IMR-90 (cell line): ENCODE data around the gene FAM200C. TPM values are rescaled to one million over a fixed set of nuclear protein-coding genes. Genes with fewer than 3 reads are reported as not detected.

Experiments used
- ATAC-seq: fragments of 200-7000 bp; cut with Tn5 transposase; 2 replicates; pipeline ENCODE4 v1.9.1; 2020; ENCODE audit warnings: low read depth, mild to moderate bottlenecking, moderate library complexity
- BruUV-seq: library from RNA; stranded (reverse); fragments of 400-500 nt; replicated peaks from 2 replicates; lab custom pipeline; 2021; lab: Mats Ljungman, UMichigan
- CTCF ChIA-PET: fragments of 300-600 bp; formaldehyde crosslinking; extraction: SDS; loops from one replicate; lab custom pipeline; 2021; ENCODE audit warnings: antibody characterized with exemption; lab: Yijun Ruan, JAX
- POLR2A ChIA-PET: fragments of 300-600 bp; sonication (Branson Sonifier 250); formaldehyde crosslinking; loops from one replicate; lab custom pipeline; 2022; ENCODE audit warnings: antibody characterized with exemption; ENCODE audit not compliant: unreplicated experiment; lab: Charles Lee
- DNase-seq: peaks from one replicate; pipeline ENCODE4 v3.0.0; 2013
- H2AFZ ChIP-seq: replicated peaks from 2 replicates; pipeline ENCODE3; 2013; ENCODE audit warnings: low read length, mild to moderate bottlenecking; ENCODE audit not compliant: poor library complexity
- H2AK5ac ChIP-seq: 2 replicates; pipeline ENCODE4 v1.6.1; 2013; ENCODE audit warnings: low read depth, low read length, inconsistent platforms
- H2AK9ac ChIP-seq: replicated peaks from 2 replicates; pipeline ENCODE3; 2013; ENCODE audit warnings: mild to moderate bottlenecking, low read depth, low read length, moderate library complexity; ENCODE audit not compliant: poor library complexity
- H2BK120ac ChIP-seq: 2 replicates; pipeline ENCODE4 v1.6.1; 2013; ENCODE audit warnings: low read depth, low read length, inconsistent platforms
- H2BK15ac ChIP-seq: 3 replicates; pipeline ENCODE4 v1.6.1; 2013; ENCODE audit warnings: low read depth, low read length, inconsistent platforms
- H2BK20ac ChIP-seq: 2 replicates; pipeline ENCODE4 v1.6.1; 2013; ENCODE audit warnings: low read depth, mild to moderate bottlenecking, inconsistent platforms, low read length, moderate library complexity
- H2BK5ac ChIP-seq: 2 replicates; pipeline ENCODE4 v1.6.1; 2013; ENCODE audit warnings: mild to moderate bottlenecking, low read depth, low read length, inconsistent platforms; ENCODE audit not compliant: poor library complexity, severe bottlenecking
- H3K14ac ChIP-seq: replicated peaks from 2 replicates; pipeline ENCODE4 v1.6.1; 2013; ENCODE audit warnings: low read depth, low read length, inconsistent platforms
- H3K18ac ChIP-seq: 2 replicates; pipeline ENCODE4 v1.6.1; 2013; ENCODE audit warnings: low read depth, low read length, control low read depth
- H3K23ac ChIP-seq: 2 replicates; pipeline ENCODE4 v1.6.1; 2013; ENCODE audit warnings: low read depth, low read length, inconsistent platforms
- H3K27ac ChIP-seq: 2 replicates; pipeline ENCODE4 v1.5.1; 2013; ENCODE audit warnings: mild to moderate bottlenecking, control low read depth, low read length; ENCODE audit not compliant: insufficient read depth
- H3K27me3 ChIP-seq: 2 replicates; pipeline ENCODE4 v1.6.1; 2013; ENCODE audit warnings: low read length; ENCODE audit not compliant: control insufficient read depth, insufficient read depth
- H3K36me3 ChIP-seq: 2 replicates; pipeline ENCODE4 v1.6.1; 2013; ENCODE audit warnings: low read length, mixed read lengths; ENCODE audit not compliant: control insufficient read depth, insufficient read depth
- H3K4ac ChIP-seq: 2 replicates; pipeline ENCODE4 v1.6.1; 2013; ENCODE audit warnings: low read depth, low read length, inconsistent platforms
- H3K4me1 ChIP-seq: 2 replicates; pipeline ENCODE4 v1.6.1; 2013; ENCODE audit warnings: low read length, mixed read lengths; ENCODE audit not compliant: control insufficient read depth, insufficient read depth
- H3K4me2 ChIP-seq: 2 replicates; pipeline ENCODE4 v1.6.1; 2013; ENCODE audit warnings: low read depth, mild to moderate bottlenecking, control low read depth, low read length, moderate library complexity
- H3K4me3 ChIP-seq: 2 replicates; pipeline ENCODE4 v1.5.1; 2013; ENCODE audit warnings: low read depth, mild to moderate bottlenecking, control low read depth, low read length, moderate library complexity; ENCODE audit not compliant: insufficient read depth
- H3K56ac ChIP-seq: 2 replicates; pipeline ENCODE4 v1.6.1; 2013; ENCODE audit warnings: low read length, inconsistent platforms; ENCODE audit not compliant: insufficient read depth; ENCODE audit errors: extremely low read depth
- H3K79me1 ChIP-seq, 2 experiments: 2 replicates each; pipeline ENCODE4 v1.6.1; 2013; ENCODE audit warnings: low read length in 2 of 2, inconsistent platforms in 1 of 2, low read depth in 1 of 2
- H3K9ac ChIP-seq: 2 replicates; pipeline ENCODE4 v1.6.1; 2013; ENCODE audit warnings: low read depth, low read length, control low read depth
- H3K9me1 ChIP-seq: 2 replicates; pipeline ENCODE4 v1.6.1; 2013; ENCODE audit warnings: low read length, inconsistent platforms; ENCODE audit not compliant: insufficient read depth
- H3K9me3 ChIP-seq: 2 replicates; pipeline ENCODE4 v1.6.1; 2013; ENCODE audit warnings: low read length; ENCODE audit not compliant: control insufficient read depth, insufficient read depth
- H4K20me1 ChIP-seq: 2 replicates; pipeline ENCODE4 v1.6.1; 2013; ENCODE audit warnings: low read length, inconsistent platforms; ENCODE audit not compliant: insufficient read depth
- H4K5ac ChIP-seq: 2 replicates; pipeline ENCODE4 v1.6.1; 2013; ENCODE audit warnings: mild to moderate bottlenecking, low read depth, low read length, control low read depth
- H4K8ac ChIP-seq, 2 experiments: 2 replicates each; pipeline ENCODE4 v1.6.1; 2013; ENCODE audit warnings: low read depth in 2 of 2, low read length in 2 of 2, control low read depth in 1 of 2, inconsistent platforms in 1 of 2
- H4K91ac ChIP-seq: 2 replicates; pipeline ENCODE4 v1.6.1; 2013; ENCODE audit warnings: low read depth, low read length, inconsistent platforms; ENCODE audit not compliant: insufficient read depth
- BHLHE40 ChIP-seq: fragments of 150-350 bp; IDR thresholded peaks from 2 replicates; pipeline ENCODE4 v1.6.1; 2016; ENCODE audit warnings: mild to moderate bottlenecking, low read depth, low read length
- CEBPB ChIP-seq: IDR thresholded peaks from 2 replicates; pipeline ENCODE4 v1.6.1; 2012; ENCODE audit warnings: low read depth, low read length, improper control_type of control experiment
- CHD1 ChIP-seq: IDR thresholded peaks from 2 replicates; pipeline ENCODE4 v1.6.1; 2012; ENCODE audit warnings: low read depth, low read length, improper control_type of control experiment
- MAFK ChIP-seq: IDR thresholded peaks from 2 replicates; pipeline ENCODE4 v1.6.1; 2012; ENCODE audit warnings: low read depth, low read length, improper control_type of control experiment
- MXI1 ChIP-seq: IDR thresholded peaks from 2 replicates; pipeline ENCODE4 v1.6.1; 2012; ENCODE audit warnings: low read depth, mild to moderate bottlenecking, low read length, moderate library complexity, borderline replicate concordance
- POLR2A ChIP-seq: IDR thresholded peaks from 2 replicates; pipeline ENCODE4 v1.6.1; 2012; ENCODE audit warnings: mild to moderate bottlenecking, low read depth, low read length
- RCOR1 ChIP-seq: IDR thresholded peaks from 2 replicates; pipeline ENCODE4 v1.6.1; 2012; ENCODE audit warnings: mild to moderate bottlenecking, low read length, improper control_type of control experiment; ENCODE audit not compliant: insufficient replicate concordance
- RFX5 ChIP-seq: IDR thresholded peaks from 2 replicates; pipeline ENCODE4 v1.8.0; 2012; ENCODE audit warnings: low read depth, mild to moderate bottlenecking, low read length, moderate library complexity
- SMC3 ChIP-seq: fragments of 150-350 bp; IDR thresholded peaks from 2 replicates; pipeline ENCODE4 v1.6.1; 2016; ENCODE audit warnings: low read depth, mild to moderate bottlenecking, antibody characterized with exemption, low read length, moderate library complexity
- WGBS, 2 experiments: methylation state at CpG; one replicate each; pipeline versions ENCODE4 v1.1.5 to v1.1.7; 2013; ENCODE audit warnings: missing lambda C conversion rate in 2 of 2; ENCODE audit not compliant: insufficient read length in 1 of 2; ENCODE audit errors: extremely low coverage in 2 of 2; 5-methylcytosine and 5-hydroxymethylcytosine counted together
- dilution Hi-C: fragments of 300-500 bp; cut with HindIII; formaldehyde crosslinking; loops from one replicate; pipeline ENCODE4 v1.14.3; 2018; ENCODE audit warnings: low sequenced_read_pairs; ENCODE audit not compliant: unreplicated experiment
- in situ Hi-C: fragments of 300-500 bp; cut with MboI; formaldehyde crosslinking; loops from 3 replicates; pipeline ENCODE4 v1.14.3; 2019; ENCODE audit warnings: low sequenced_read_pairs, inconsistent platforms, mixed read lengths
- intact Hi-C: fragments of 100-400 bp; cut with micrococcal nuclease; formaldehyde crosslinking; loops from 2 replicates; pipeline ENCODE4 v1.10.0; 2022
- polyA plus RNA-seq, 3 experiments: library from polyadenylated mRNA; depleted of rRNA; stranded (reverse); fragments of >200 nt; gene quantifications; 2 replicates each; pipeline ENCODE4 v1.2.3, GENCODE V29; 2012; ENCODE audit warnings: low replicate concordance in 1 of 3
- total RNA-seq: library from RNA; depleted of rRNA; stranded (reverse); fragments of >200 nt; gene quantifications from 2 replicates; pipeline ENCODE4 v1.2.3, GENCODE V29; 2012
- TF ChIP-seq, protein P1 (sequence below): fragments of 150-350 bp; IDR thresholded peaks from 2 replicates; pipeline ENCODE4 v1.6.1; 2016; ENCODE audit warnings: low read depth, mild to moderate bottlenecking, low read length, moderate library complexity, borderline replicate concordance

Gene FAM200C
- total and polyA plus RNA-seq, 2 of the 4 experiments (the other 2 are of a cell fraction), result 1.7 to 6.3 TPM

DNA sequence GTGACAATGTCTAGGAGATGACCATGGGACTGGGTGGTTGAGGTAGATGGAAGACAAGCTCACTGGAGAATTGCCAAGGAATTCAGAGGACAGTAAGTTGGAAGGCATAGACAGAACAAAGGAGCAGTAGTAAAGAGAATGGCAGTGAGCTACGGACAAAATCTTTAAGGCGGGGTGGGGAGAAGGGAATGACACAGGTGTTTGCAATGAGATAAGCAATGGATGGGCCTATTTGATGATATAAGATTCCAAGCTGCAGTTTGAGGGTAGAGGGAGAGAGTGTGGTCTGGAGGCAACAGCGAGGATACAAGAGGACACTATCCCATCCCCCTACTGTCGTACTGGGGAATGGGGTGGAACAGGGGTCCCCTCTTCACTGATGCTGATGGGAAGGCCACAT is 36.2 kb upstream of the FAM200C start:
- H3K9me1 ChIP-seq, result no peaks in the 10 kb centered on the region
- H3K36me3 ChIP-seq, result no peaks in the 10 kb centered on the region
- no peak overlapping the region for H2BK120ac ChIP-seq
- no peaks in the 10 kb centered on the region for H3K27me3 ChIP-seq
- intact Hi-C loops (loop anchor here (10.0 kb wide), 1 partner anchor 1109 kb away; the partner anchor contains the start of gene GABRB2), dilution Hi-C loops (no loop called here), in situ Hi-C loops (no loop called here)
- no peak overlapping the region for H4K91ac ChIP-seq
- H4K5ac ChIP-seq, result no peak overlapping the region
- ChIA-PET POLR2A (no interaction called here), CTCF (no interaction called here)
- no peaks in the 10 kb centered on the region for H3K4me1 ChIP-seq
- H3K4me3 ChIP-seq, result no peak overlapping the region
- H2AFZ ChIP-seq, result no peak overlapping the region
- H3K14ac ChIP-seq, result no peak overlapping the region
- no peak overlapping the region for H3K27ac ChIP-seq
- TF ChIP-seq, protein P1, sequence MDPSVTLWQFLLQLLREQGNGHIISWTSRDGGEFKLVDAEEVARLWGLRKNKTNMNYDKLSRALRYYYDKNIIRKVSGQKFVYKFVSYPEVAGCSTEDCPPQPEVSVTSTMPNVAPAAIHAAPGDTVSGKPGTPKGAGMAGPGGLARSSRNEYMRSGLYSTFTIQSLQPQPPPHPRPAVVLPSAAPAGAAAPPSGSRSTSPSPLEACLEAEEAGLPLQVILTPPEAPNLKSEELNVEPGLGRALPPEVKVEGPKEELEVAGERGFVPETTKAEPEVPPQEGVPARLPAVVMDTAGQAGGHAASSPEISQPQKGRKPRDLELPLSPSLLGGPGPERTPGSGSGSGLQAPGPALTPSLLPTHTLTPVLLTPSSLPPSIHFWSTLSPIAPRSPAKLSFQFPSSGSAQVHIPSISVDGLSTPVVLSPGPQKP, result no peak
- no peak for TF ChIP-seq MXI1
- no peak for TF ChIP-seq CHD1
- TF ChIP-seq RCOR1, result no peak
- no peak for TF ChIP-seq MAFK
- TF ChIP-seq CEBPB, result no peak
- no peak for TF ChIP-seq BHLHE40
- TF ChIP-seq POLR2A, result no peak
- no peak for TF ChIP-seq RFX5
- no peak for TF ChIP-seq SMC3
- no peak for DNase-seq
- no peak overlapping the region for H3K4me2 ChIP-seq
- H3K79me1 ChIP-seq, result no peaks in the 10 kb centered on the region
- no peak overlapping the region for H2BK5ac ChIP-seq
- no peak overlapping the region for H2BK20ac ChIP-seq
- no peak for ATAC-seq
- no peak overlapping the region for H2AK5ac ChIP-seq
- no peak overlapping the region for H3K9ac ChIP-seq
- H3K9me3 ChIP-seq, result no peaks in the 10 kb centered on the region
- no peak overlapping the region for H3K18ac ChIP-seq
- no peak overlapping the region for H4K8ac ChIP-seq
- H3K56ac ChIP-seq, result no peak overlapping the region
- WGBS, 2 experiments, result no CpG with 5 or more reads among the region's 4 CpGs
- H2BK15ac ChIP-seq, result no peak overlapping the region
- H4K20me1 ChIP-seq, result no peaks in the 10 kb centered on the region
- no TSS peak for BruUV-seq
- H2AK9ac ChIP-seq, result no peak overlapping the region
- no peak overlapping the region for H3K4ac ChIP-seq
- no peak overlapping the region for H3K23ac ChIP-seq
